Measurements from ENCODE around the gene AAMDC.
"Not testable (repeated sequence)": the region's sequence is repeated elsewhere in the genome, so short reads cannot be mapped to it uniquely, and the experiment has no call there.

The AAMDC gene

DNA sequence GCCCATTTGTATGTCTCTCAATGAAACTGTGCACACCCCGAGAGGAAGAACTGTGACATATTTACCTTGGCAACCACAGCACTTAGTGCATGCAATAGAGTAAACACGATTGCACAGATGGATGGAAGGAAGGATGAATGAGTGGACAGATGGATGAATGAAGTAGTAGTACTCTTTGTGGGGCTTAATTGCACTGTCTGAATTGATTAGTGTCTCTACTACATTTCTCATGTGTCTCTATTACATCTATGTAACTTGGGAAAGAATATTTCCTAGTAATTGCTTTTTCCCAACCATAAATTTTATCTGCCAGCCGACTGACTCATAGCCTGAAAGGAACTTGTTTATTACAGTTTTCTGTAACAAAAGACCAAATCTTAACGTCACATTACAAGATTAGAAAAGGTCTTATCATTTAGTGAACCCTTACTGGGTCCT is 69.7 kb downstream of the AAMDC start:
- H3K4me1 Mint-ChIP-seq, H3K9me3 Mint-ChIP-seq, ATAC-seq, DNase-seq, H3K27me3 Mint-ChIP-seq, H3K27ac Mint-ChIP-seq, H3K4me3 Mint-ChIP-seq: not testable (repeated sequence)

DNA sequence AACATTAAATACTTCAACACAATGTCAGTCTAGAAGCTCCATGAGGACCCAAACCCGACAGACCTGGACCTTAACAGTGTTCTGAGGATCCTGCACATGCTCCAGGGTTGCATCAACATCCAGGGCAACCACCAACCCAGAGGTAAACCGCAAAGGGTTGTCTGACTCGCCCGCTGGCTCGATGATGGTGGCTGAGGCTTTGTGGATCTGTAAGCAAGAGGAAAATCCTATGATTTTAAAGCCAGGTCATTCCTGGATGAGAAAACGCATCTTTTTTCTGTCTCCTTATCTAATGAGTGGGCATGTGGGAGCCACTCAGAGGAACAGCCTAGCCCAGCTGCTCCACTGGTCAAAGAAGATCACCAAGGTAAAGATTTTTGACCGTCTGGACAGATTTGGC is 70.3 kb downstream of the AAMDC start:
- DNase-seq, H3K4me3 Mint-ChIP-seq, H3K27me3 Mint-ChIP-seq, H3K9me3 Mint-ChIP-seq, ATAC-seq, H3K27ac Mint-ChIP-seq, H3K4me1 Mint-ChIP-seq: not testable (repeated sequence)

DNA sequence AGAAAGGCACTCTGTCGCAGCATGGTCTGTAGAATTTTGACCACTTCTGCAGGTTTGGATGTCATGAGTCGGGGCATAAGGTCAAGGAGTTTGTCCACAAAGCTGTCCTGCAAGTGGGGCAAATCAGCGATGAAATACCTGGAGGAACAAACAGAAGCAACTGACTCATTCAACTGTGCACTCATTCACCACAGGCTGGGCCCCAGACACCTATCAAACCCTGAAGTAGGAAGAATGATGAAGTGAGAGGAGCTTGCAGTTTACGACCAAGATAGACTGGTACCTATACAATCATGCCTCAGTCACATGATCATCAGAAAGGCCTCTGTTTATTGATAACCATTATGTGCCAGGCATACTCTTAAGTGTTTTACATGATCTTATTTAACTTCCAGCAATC is 70.8 kb downstream of the AAMDC start:
- DNase-seq, H3K4me1 Mint-ChIP-seq, H3K9me3 Mint-ChIP-seq, H3K27ac Mint-ChIP-seq, H3K27me3 Mint-ChIP-seq, H3K4me3 Mint-ChIP-seq, ATAC-seq: not testable (repeated sequence)

GRCh38 chr11:77894949-77895348 is 74.0 kb downstream of the AAMDC start:
- ATAC-seq, H3K27me3 Mint-ChIP-seq, H3K9me3 Mint-ChIP-seq, DNase-seq, H3K4me1 Mint-ChIP-seq, H3K4me3 Mint-ChIP-seq, H3K27ac Mint-ChIP-seq: not testable (repeated sequence)

GRCh38 chr11:77908835-77909234 is 87.9 kb downstream of the AAMDC start:
- no peak overlapping the region for H3K27ac Mint-ChIP-seq
- H3K4me1 Mint-ChIP-seq, result no peaks in the 10 kb centered on the region
- ATAC-seq, result no peak
- no peak for DNase-seq
- no peak overlapping the region for H3K4me3 Mint-ChIP-seq
- no peaks in the 10 kb centered on the region for H3K9me3 Mint-ChIP-seq
- no peaks in the 10 kb centered on the region for H3K27me3 Mint-ChIP-seq

GRCh38 chr11:77909277-77909676 is 88.3 kb downstream of the AAMDC start:
- no peak overlapping the region for H3K27ac Mint-ChIP-seq
- ATAC-seq (no peak), DNase-seq (no peak)
- no peak overlapping the region for H3K4me3 Mint-ChIP-seq
- no peaks in the 10 kb centered on the region for H3K9me3 Mint-ChIP-seq
- no peaks in the 10 kb centered on the region for H3K27me3 Mint-ChIP-seq
- H3K4me1 Mint-ChIP-seq, result no peaks in the 10 kb centered on the region

- not testable (repeated sequence) for H3K4me1 Mint-ChIP-seq, H3K27ac Mint-ChIP-seq, DNase-seq, H3K4me3 Mint-ChIP-seq, H3K9me3 Mint-ChIP-seq, H3K27me3 Mint-ChIP-seq, ATAC-seq
These were observed 89.9 kb downstream of the AAMDC start for GRCh38 chr11:77910828-77911227.

DNA sequence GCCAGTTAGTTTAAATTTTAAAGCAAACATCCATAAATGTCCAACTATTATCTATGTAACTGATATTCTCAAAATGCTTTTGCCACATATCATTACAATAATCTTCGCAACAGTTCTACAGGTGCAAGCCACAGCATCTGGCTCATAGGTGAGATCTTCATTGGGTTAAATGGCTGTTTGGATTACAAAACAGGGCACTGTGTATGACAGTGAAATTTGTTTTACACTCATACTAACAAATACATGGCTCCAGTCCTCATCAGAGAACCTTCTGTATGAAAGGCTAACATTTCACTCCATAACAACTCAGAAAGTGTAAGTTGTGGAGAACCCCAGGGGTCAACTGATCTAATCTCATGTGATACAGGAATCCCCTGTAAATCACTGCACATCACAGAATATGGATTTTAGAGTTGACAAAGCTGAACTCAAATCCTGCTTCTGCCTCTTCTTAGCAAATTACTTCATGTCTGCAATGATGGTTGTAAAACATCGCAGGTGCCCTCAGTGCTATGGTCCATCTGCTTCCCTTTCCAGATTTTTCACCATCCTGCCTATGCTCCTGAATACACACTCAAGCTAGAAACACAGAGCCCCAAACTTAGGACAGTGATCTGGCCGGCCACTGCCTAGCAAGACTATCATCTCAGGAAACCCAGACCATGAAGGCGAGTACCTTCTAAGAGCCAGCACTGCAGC is 92.8 kb downstream of the AAMDC start:
- not testable (repeated sequence) for H3K4me3 Mint-ChIP-seq, H3K27me3 Mint-ChIP-seq, H3K9me3 Mint-ChIP-seq, H3K27ac Mint-ChIP-seq, H3K4me1 Mint-ChIP-seq, DNase-seq, ATAC-seq

- H3K9me3 Mint-ChIP-seq, DNase-seq, H3K27me3 Mint-ChIP-seq, H3K4me1 Mint-ChIP-seq, H3K4me3 Mint-ChIP-seq, ATAC-seq, H3K27ac Mint-ChIP-seq: not testable (repeated sequence)
These were observed 93.4 kb downstream of the AAMDC start for GRCh38 chr11:77914307-77914791.

DNA sequence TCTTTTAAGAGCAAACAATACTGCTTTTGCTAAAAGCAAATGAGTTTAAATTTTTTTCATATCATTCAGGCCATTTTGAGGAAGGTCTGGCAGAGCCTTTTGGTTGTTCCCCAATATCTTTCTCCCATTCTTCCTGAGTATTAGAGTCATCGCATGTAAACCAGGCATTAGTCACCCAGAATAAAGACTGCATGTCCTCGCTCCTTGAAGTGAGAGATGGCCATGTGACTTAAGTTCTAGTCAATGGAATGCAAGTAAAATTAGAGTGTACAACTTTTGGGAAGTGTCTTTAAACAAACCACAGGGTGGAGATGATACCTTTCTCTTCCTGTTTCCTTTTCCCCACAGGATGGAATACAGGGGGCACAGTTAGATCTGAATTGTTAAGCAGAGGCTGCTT is 96.8 kb downstream of the AAMDC start:
- ATAC-seq, DNase-seq, H3K27ac Mint-ChIP-seq, H3K9me3 Mint-ChIP-seq, H3K27me3 Mint-ChIP-seq, H3K4me1 Mint-ChIP-seq, H3K4me3 Mint-ChIP-seq: not testable (repeated sequence)

Measured in stimulated activated naive CD8-positive, alpha-beta T cell treated with anti-CD3 and anti-CD28 coated beads, Interleukin-15, amount 100 ng/mL, for 72 hours (primary cell).